GM19043 (cell line): ENCODE results near the gene PUDP.

ENCODE experiments used
- ATAC-seq: cut with Tn5 transposase; IDR thresholded peaks from one replicate; pipeline ENCODE4 v1.9.1; 2021; ENCODE audit warnings: low read depth; ENCODE audit not compliant: unreplicated experiment

The PUDP gene

DNA sequence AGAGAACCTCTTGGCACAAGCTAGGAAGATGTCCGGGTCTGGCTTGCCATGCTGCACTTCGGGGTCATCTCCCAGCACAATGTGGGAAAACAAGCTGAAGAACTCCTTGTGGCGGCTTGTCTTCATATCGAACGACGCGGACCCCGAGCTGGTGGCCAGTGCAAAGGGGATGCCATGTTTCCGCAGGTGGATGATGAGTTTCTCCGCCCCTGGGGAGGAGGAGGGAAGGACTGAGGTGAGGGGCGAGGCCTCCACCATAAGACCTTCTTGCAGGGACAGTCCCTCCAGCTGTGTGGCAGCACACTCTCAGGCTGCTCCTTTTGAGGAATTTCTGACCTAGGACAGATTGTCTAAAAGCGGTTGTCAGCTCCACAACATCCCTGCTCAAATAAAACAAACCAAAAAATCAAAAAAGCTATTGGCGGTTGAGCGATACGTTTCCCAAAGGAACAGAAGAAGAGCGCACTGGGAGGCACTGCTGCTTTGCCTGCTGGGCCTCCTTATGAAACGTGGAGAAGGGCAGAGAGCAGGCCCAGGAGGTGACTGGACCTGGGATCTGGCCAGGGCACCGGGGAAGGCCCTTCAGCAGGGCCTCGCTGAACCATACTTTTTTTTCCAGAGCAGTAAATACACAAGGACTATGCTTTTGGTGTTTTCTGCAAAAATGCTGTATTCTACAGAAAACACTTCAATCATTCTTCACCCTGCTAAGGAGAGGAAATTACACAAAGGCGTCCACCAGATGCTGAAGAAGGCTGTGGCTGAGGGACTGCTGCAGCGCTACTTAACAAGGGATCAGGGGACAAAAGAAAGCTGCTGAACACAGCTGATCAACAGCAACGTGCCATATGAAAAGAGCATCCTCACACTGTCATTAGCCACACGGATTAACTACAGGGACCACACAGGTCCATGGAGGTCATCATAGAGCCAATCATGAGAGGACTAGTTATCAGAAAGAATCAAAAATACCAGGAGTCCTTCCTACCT is 70.4 kb downstream of the PUDP start:
- no peak for ATAC-seq

DNA sequence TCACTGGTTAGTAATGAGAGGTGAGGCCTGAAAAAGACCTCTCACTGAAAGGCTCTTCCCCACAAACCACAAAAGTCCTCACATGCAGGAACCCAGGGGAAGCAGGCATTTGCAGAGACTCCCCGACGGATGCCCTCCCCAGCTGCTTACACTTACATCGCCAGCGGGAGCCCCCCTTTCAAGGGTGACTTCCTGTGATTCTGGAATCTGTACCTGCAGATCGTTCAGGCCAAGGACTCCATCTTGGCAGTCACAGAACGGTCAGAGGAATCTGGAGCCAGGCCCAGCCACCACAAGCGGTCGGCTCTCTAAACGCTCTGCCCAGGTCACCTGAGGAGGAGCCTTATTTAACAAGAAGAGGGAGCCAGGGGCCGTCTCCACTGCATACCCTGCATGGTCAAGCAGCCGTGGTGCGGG is 71.7 kb downstream of the PUDP start:
- no peak for ATAC-seq

- no peak for ATAC-seq
Observed at GRCh38 chrX:7074908-7075204, 73.1 kb downstream of the PUDP start.

GRCh38 chrX:7074148-7074907 is 73.6 kb downstream of the PUDP start:
- no peak for ATAC-seq

DNA sequence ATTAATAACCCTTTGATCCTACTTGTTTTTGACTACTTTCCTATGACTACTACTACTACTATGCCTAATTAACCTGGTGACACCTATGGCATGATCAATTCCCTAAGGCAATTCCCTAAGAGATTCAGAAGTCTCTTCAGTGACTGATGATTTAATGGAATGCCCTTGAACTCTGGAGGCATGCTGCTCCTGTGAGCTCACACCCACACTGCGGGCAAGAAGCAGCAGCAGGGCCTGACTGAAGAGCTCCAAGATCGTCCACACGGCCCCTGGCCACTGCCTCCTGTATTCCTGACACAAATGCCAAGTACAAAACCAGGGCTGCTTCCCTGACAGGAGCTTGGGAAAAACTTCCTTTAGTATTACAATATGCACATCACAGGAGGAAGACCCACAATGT is 74.6 kb downstream of the PUDP start:
- ATAC-seq, result no peak

GRCh38 chrX:7072856-7073255 is 75.1 kb downstream of the PUDP start:
- no peak for ATAC-seq

GRCh38 chrX:7071390-7071789 is 76.6 kb downstream of the PUDP start:
- ATAC-seq, result peak; percentile 64

- no peak for ATAC-seq
Observed at GRCh38 chrX:7069556-7069955, 78.4 kb downstream of the PUDP start.

- no peak for ATAC-seq
Observed at GRCh38 chrX:7068939-7069367, 79.0 kb downstream of the PUDP start.

GRCh38 chrX:7067256-7067655 is 80.7 kb downstream of the PUDP start:
- ATAC-seq, result no peak

- no peak for ATAC-seq
Observed at GRCh38 chrX:7065473-7065872, 82.5 kb downstream of the PUDP start.

DNA sequence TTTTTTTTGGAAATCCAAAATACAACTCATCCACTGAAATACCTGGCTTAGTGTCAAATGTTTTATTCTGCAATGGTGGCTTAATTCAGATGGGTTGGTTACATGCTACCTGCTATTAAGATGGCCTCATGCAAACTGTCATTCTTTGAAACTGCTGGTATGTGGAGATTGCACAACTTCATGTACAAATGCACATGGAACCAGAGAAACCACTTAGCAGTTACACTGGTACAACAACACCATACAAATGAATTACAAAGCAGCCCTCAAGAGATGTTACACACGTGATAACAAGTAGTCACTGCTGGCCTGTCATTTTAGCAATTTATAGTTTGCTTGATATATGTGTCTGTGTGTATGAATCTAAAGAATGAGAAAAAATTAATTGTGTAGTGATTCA is 85.0 kb downstream of the PUDP start:
- ATAC-seq, result no peak

DNA sequence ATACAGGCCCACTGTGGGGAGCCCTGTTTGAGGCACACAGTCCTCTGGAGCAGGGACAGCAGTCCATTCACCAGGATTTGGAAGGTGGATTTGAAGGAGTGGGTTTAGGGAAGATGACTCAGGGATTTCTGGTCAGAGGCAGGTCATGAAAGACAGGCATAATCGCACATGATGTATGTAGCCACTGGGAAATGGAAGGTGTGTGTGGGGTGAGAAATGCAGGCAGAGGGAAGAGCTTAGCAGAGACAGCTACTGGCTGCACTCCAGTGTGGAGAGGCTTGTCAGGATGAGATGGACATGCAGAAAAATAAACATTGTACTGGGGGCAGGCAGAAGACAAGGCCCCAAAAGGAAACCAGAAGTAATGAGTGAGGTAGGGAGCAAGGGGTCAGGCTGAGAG is 85.7 kb downstream of the PUDP start:
- ATAC-seq, result no peak

- ATAC-seq, result no peak
Observed at GRCh38 chrX:7061429-7061828, 86.5 kb downstream of the PUDP start.

DNA sequence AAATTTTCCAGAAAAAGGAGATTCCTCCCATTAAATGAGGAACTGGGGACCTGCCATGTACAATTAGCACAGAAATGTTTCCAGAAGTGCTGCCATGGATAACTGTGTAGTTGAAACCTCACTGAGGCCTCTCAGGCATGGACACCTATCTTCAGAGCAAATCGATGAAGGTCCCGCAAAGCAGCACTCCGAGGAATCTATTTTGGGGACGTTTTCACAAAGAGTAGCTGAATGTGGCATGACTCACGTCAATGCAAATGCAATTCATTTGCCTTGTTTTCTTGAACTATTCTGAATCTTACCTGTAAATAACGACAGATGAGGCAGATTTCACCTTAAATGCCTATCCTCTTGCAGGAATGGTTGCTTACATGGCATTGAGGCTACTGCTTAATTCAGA is 87.5 kb downstream of the PUDP start:
- no peak for ATAC-seq

DNA sequence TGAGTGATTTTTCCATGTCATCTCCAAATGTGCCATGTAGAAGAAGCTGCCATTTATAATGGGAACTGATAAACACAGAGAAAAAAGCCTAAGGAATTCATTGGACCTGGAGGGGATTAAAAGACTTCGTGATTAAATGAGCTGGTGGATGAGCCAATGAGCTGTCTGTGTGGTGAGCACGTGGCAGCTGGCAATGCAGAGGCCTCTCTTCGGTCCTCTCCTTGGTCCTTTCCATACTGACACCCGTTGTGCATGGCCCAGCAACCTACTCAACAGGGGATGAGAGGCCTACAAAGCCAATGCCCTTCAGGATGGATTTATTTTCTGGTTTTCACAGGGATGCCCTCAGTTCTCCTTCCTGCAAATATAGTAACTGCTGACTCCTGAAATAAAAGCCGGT is 88.1 kb downstream of the PUDP start:
- no peak for ATAC-seq

DNA sequence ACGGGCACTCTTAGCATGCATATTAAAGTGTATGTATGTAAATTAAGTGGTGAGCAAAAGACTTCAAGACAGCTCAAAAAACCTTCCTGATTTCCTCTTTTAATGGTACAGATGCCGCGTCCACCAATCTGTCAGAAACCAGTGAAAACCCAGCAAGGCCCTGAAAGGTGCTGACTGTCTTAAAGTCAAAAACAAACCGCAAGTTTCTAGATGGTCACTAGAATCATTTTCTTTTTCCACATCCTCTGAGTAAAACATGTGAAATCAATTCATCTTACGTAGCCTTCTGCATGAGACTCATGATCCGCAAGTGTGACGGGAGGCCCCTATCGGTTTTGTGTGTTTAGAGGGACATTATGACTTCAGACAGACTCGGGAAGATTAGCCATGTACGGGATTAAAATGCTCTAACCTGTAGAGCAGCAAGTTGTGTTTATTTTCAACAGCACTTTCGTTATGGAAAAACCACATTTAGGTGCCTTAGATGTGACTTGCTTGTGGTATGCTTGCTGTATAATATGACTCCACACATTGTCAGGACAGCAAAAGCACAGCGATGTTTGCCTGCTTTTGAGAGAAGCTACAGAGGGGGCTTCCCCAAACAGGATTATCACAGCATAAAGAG is 88.6 kb downstream of the PUDP start:
- peak; percentile 92 for ATAC-seq

DNA sequence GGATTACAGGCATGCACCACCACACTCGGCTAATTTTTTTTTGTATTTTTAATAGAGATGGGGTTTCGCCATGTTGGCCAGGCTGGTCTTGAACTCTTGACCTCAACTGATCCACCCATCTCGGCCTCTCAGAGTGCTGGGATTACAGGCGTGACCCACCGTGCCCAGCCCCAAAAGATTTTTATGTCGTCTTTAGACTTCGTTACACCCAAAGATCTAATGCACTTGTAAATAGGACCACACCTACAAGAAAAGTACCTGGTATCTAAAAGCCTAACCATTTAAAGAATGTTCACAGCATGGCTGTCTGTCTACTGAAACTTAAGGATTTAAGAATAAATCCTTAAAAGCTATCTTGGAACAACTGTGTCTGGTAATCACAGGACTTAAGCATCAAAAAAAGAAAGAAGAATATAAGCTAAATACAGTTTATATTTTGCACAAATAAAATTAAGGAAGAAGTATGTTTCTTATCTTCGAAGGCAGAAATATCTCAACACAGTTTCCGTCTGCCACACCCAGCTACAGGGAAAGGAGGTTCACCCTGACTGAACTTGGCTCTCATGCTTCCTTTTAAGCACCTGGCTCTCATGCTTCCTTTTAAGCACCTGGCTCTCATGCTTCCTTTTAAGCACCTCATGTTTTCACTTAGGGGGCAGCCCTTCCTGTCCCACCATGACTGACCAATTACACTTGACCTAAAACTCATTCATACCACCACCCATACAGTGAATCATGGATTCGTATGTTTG is 92.4 kb downstream of the PUDP start:
- no peak for ATAC-seq

DNA sequence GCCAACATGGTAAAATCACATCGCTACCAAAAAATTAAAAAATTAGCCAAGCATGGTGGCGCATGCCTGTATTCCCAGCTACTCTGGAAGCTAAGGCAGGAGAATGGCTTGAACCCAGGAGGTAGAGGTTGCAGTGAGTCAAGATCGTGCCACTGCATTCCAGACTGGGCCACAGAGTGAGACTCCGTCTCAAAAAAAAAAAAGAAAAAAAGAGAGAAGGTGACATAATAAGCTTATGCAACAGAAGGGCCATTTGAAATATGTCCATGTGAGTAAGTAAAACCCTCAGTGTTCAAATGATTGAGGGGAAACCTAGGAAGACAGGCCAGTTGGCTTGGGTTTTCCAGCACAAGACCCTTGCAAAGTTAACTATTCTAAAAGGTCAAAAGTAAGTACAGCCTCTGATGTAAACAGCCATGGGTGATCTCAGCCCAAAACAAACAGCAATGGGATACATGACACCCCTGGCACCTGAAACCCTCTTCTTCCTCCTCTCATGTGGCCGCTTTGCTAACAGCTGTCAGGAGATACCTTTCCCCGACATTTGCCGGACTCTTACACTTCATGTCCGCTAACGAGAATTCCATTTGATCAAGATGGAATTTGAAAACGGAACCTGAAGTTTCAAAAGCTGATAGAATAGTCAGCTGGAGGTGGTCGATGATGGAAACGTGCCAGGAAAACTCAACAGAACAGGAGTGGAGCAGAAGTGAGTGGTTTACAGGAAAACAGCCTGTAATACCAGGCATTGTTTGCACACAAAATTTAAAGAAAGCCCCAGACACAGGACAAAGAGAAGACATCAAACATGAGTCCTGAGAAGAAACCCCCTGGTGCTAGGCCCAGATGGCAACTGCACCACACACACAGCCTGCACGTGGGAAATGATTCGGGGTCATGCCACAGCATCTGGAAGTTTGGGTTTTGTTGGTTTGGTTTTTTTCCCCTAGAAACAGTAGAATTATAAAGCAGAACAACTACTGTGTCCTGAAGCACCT is 93.4 kb downstream of the PUDP start:
- no peak for ATAC-seq
